Measurements from ENCODE around the gene TTBK1. TPM values are rescaled to one million over a fixed set of nuclear protein-coding genes. Genes with fewer than 3 reads are reported as not detected.
A peak's percentile ranks its signal among the peaks of the same experiment; 100 is the strongest.

Gene TTBK1
- total RNA-seq, 2 experiments from 2014 or later: 0.02 TPM; not detected in 1

- CTCF ChIA-PET: interaction anchor here (0.6 to 3.2 kb wide), 20 partner anchors 10 to 199 kb away, joined by 3 to 23 read pairs (median 4); partner anchors contain the start of genes DNPH1 and SLC22A7
- intact Hi-C loops (cut with micrococcal nuclease): loop anchor here (1.0 to 5.0 kb wide), 2 partner anchors 89 to 119 kb away; partner anchors contain the start of gene ABCC10
- Mint-ChIP-seq H3K4me3 (peak within 1 kb of the TSS; percentile 82), H3K27ac (no peak within 1 kb of the TSS), H3K4me1 (ENCODE audit: low read depth) (peaks cover 6% of the 10 kb centered on the region), H3K9me3 (no peaks in the 10 kb centered on the region), H3K36me3 (ENCODE audit: low read depth) (no peaks in the 10 kb centered on the region), H3K27me3 (ENCODE audit: low read depth) (peaks cover 2% of the 10 kb centered on the region)
- peak; percentile 67 for DNase-seq
These were observed 65.1 kb downstream of the TTBK1 start, which contains the start of gene CRIP3 for GRCh38 chr6:43308101-43308989. Gene CRIP3 (minus strand): TSS chr6:43308826. CDS start chr6:43308792, 34 bp downstream.

- no peak overlapping the region for H3K27ac Mint-ChIP-seq
- H3K27me3 Mint-ChIP-seq (ENCODE audit: low read depth): peaks cover 2% of the 10 kb centered on the region
- no peaks in the 10 kb centered on the region for H3K36me3 Mint-ChIP-seq (ENCODE audit: low read depth)
These were observed 65.8 kb downstream of the TTBK1 start for GRCh38 chr6:43308990-43309477.

GRCh38 chr6:43310134-43310533 lies 66.9 kb downstream of the TTBK1 start:
- no peaks in the 10 kb centered on the region for H3K36me3 Mint-ChIP-seq (ENCODE audit: low read depth)
- CTCF ChIA-PET: no interaction called here
- H3K4me3 Mint-ChIP-seq: no peak overlapping the region
- no peak for DNase-seq
- no peaks in the 10 kb centered on the region for H3K9me3 Mint-ChIP-seq
- peaks cover 2% of the 10 kb centered on the region for H3K27me3 Mint-ChIP-seq (ENCODE audit: low read depth)
- H3K4me1 Mint-ChIP-seq (ENCODE audit: low read depth): peaks cover 6% of the 10 kb centered on the region
- intact Hi-C loops (cut with micrococcal nuclease): no loop called here
- no peak overlapping the region for H3K27ac Mint-ChIP-seq

More at GRCh38 chr6:43308990-43309477, 65.8 kb downstream of the TTBK1 start:
- intact Hi-C loops (cut with micrococcal nuclease): loop anchor here (1.0 to 5.0 kb wide), 2 partner anchors 88 to 118 kb away; partner anchors contain the start of gene ABCC10
- no peaks in the 10 kb centered on the region for H3K9me3 Mint-ChIP-seq
- no peak for DNase-seq
- CTCF ChIA-PET: interaction anchor here (0.7 to 3.2 kb wide), 13 partner anchors 9 to 198 kb away, joined by 3 to 23 read pairs (median 4); partner anchors contain the start of genes DNPH1 and SLC22A7
- peak overlapping the region; percentile 82 for H3K4me3 Mint-ChIP-seq
- peaks cover 6% of the 10 kb centered on the region for H3K4me1 Mint-ChIP-seq (ENCODE audit: low read depth)

- peaks cover 2% of the 10 kb centered on the region for H3K27me3 Mint-ChIP-seq (ENCODE audit: low read depth)
- CTCF ChIA-PET: no interaction called here
- H3K4me1 Mint-ChIP-seq (ENCODE audit: low read depth): peaks cover 6% of the 10 kb centered on the region
- no peaks in the 10 kb centered on the region for H3K9me3 Mint-ChIP-seq
- DNase-seq: no peak
- no peak overlapping the region for H3K27ac Mint-ChIP-seq
- no peaks in the 10 kb centered on the region for H3K36me3 Mint-ChIP-seq (ENCODE audit: low read depth)
- H3K4me3 Mint-ChIP-seq: no peak overlapping the region
- intact Hi-C loops (cut with micrococcal nuclease): no loop called here
These were observed 67.3 kb downstream of the TTBK1 start for GRCh38 chr6:43310624-43311023.

- intact Hi-C loops (cut with micrococcal nuclease): no loop called here
- Mint-ChIP-seq H3K27me3 (ENCODE audit: low read depth) (peaks cover 2% of the 10 kb centered on the region), H3K27ac (no peak overlapping the region), H3K4me3 (no peak overlapping the region), H3K4me1 (ENCODE audit: low read depth) (peaks cover 6% of the 10 kb centered on the region), H3K9me3 (no peaks in the 10 kb centered on the region), H3K36me3 (ENCODE audit: low read depth) (no peaks in the 10 kb centered on the region)
- DNase-seq: no peak
- CTCF ChIA-PET: interaction anchor here (0.5 kb wide), 1 partner anchor 50 kb away, joined by 3 read pairs; no protein-coding TSS in a partner anchor
These were observed 68.4 kb downstream of the TTBK1 start for GRCh38 chr6:43311666-43312065.

- DNase-seq: no peak
- peaks cover 4% of the 10 kb centered on the region for H3K4me1 Mint-ChIP-seq (ENCODE audit: low read depth)
- no peaks in the 10 kb centered on the region for H3K36me3 Mint-ChIP-seq (ENCODE audit: low read depth)
- peaks cover 2% of the 10 kb centered on the region for H3K27me3 Mint-ChIP-seq (ENCODE audit: low read depth)
- H3K9me3 Mint-ChIP-seq: no peaks in the 10 kb centered on the region
- H3K27ac Mint-ChIP-seq: no peak overlapping the region
- no peak overlapping the region for H3K4me3 Mint-ChIP-seq
- intact Hi-C loops (cut with micrococcal nuclease): no loop called here
- CTCF ChIA-PET: interaction anchor here (0.6 to 1.4 kb wide), 4 partner anchors 14 to 181 kb away, joined by 3 to 5 read pairs (median 3); partner anchors contain the start of gene DNPH1
These were observed 70.5 kb downstream of the TTBK1 start for GRCh38 chr6:43313813-43314212.

GRCh38 chr6:43318011-43318410 lies 74.7 kb downstream of the TTBK1 start:
- no peaks in the 10 kb centered on the region for H3K36me3 Mint-ChIP-seq (ENCODE audit: low read depth)

GRCh38 chr6:43325876-43326275 lies 82.6 kb downstream of the TTBK1 start:
- peaks cover 1% of the 10 kb centered on the region for H3K36me3 Mint-ChIP-seq (ENCODE audit: low read depth)
- no peaks in the 10 kb centered on the region for H3K4me1 Mint-ChIP-seq (ENCODE audit: low read depth)
- no peak for DNase-seq
- H3K9me3 Mint-ChIP-seq: no peaks in the 10 kb centered on the region
- CTCF ChIA-PET: interaction anchor here (0.8 to 1.5 kb wide), 2 partner anchors 17 to 182 kb away, joined by 3 to 4 read pairs; partner anchors contain the start of gene CRIP3
- intact Hi-C loops (cut with micrococcal nuclease): no loop called here
- no peaks in the 10 kb centered on the region for H3K27me3 Mint-ChIP-seq (ENCODE audit: low read depth)
- no peak overlapping the region for H3K27ac Mint-ChIP-seq
- no peak overlapping the region for H3K4me3 Mint-ChIP-seq

More at GRCh38 chr6:43318011-43318410, 74.7 kb downstream of the TTBK1 start:
- DNase-seq: no peak
- Mint-ChIP-seq H3K4me1 (ENCODE audit: low read depth) (no peaks in the 10 kb centered on the region), H3K27me3 (ENCODE audit: low read depth) (no peaks in the 10 kb centered on the region), H3K9me3 (no peaks in the 10 kb centered on the region), H3K4me3 (no peak overlapping the region), H3K27ac (no peak overlapping the region)
- intact Hi-C loops (cut with micrococcal nuclease): no loop called here
- CTCF ChIA-PET: interaction anchor here (0.6 to 0.8 kb wide), 3 partner anchors 9 to 80 kb away, joined by 3 read pairs; partner anchors contain the start of gene CRIP3

GRCh38 chr6:43328528-43328927 lies 85.2 kb downstream of the TTBK1 start:
- CTCF ChIA-PET: interaction anchor here (0.5 kb wide), 2 partner anchors 22 to 101 kb away, joined by 3 to 4 read pairs; no protein-coding TSS in a partner anchor

GRCh38 chr6:43331470-43331869 lies 88.2 kb downstream of the TTBK1 start:
- peak; percentile 25 for DNase-seq
- no peak overlapping the region for H3K27ac Mint-ChIP-seq
- intact Hi-C loops (cut with micrococcal nuclease): no loop called here
- no peaks in the 10 kb centered on the region for H3K27me3 Mint-ChIP-seq (ENCODE audit: low read depth)
- CTCF ChIA-PET: no interaction called here
- H3K4me3 Mint-ChIP-seq: no peak overlapping the region
- peaks cover 1% of the 10 kb centered on the region for H3K36me3 Mint-ChIP-seq (ENCODE audit: low read depth)
- H3K9me3 Mint-ChIP-seq: no peaks in the 10 kb centered on the region
- peaks cover 14% of the 10 kb centered on the region for H3K4me1 Mint-ChIP-seq (ENCODE audit: low read depth)

More at GRCh38 chr6:43328528-43328927, 85.2 kb downstream of the TTBK1 start:
- DNase-seq: no peak
- intact Hi-C loops (cut with micrococcal nuclease): no loop called here
- Mint-ChIP-seq H3K27me3 (ENCODE audit: low read depth) (no peaks in the 10 kb centered on the region), H3K27ac (no peak overlapping the region), H3K4me3 (no peak overlapping the region), H3K36me3 (ENCODE audit: low read depth) (peaks cover 1% of the 10 kb centered on the region), H3K4me1 (ENCODE audit: low read depth) (peaks cover 14% of the 10 kb centered on the region), H3K9me3 (no peaks in the 10 kb centered on the region)

- intact Hi-C loops (cut with micrococcal nuclease): no loop called here
- Mint-ChIP-seq H3K27me3 (ENCODE audit: low read depth) (no peaks in the 10 kb centered on the region), H3K36me3 (ENCODE audit: low read depth) (peaks cover 1% of the 10 kb centered on the region), H3K4me1 (ENCODE audit: low read depth) (peaks cover 14% of the 10 kb centered on the region), H3K9me3 (no peaks in the 10 kb centered on the region), H3K4me3 (no peak overlapping the region), H3K27ac (no peak overlapping the region)
- CTCF ChIA-PET: no interaction called here
- no peak for DNase-seq
These were observed 88.6 kb downstream of the TTBK1 start for GRCh38 chr6:43331891-43332290.

GRCh38 chr6:43334466-43335095 lies 91.3 kb downstream of the TTBK1 start:
- Mint-ChIP-seq H3K4me3 (no peak overlapping the region), H3K36me3 (ENCODE audit: low read depth) (peaks cover 3% of the 10 kb centered on the region), H3K4me1 (ENCODE audit: low read depth) (peaks cover 21% of the 10 kb centered on the region), H3K27ac (no peak overlapping the region), H3K9me3 (no peaks in the 10 kb centered on the region), H3K27me3 (ENCODE audit: low read depth) (no peaks in the 10 kb centered on the region)
- CTCF ChIA-PET: interaction anchor here (0.6 to 1.5 kb wide), 12 partner anchors 13 to 1036 kb away, joined by 3 to 5 read pairs (median 3); partner anchors contain the start of gene CRIP3
- intact Hi-C loops (cut with micrococcal nuclease): loop anchor here (1.0 kb wide), 1 partner anchor 71 kb away; no protein-coding TSS in a partner anchor
- DNase-seq: no peak
